Testis (tissue), 3 donors: ENCODE data around the gene SOCS6. TPM values are rescaled to one million over a fixed set of nuclear protein-coding genes. Genes with fewer than 3 reads are reported as not detected.

Source experiments
- DNase-seq: peaks from one replicate; pipeline ENCODE4 v3.0.0-alpha.2; 2019
- H3K27ac ChIP-seq, 2 donors: fragments of 200-600 bp; sonication (generic); one replicate each; pipeline ENCODE4 v1.5.1; 2019
- H3K27me3 ChIP-seq: fragments of 200-600 bp; sonication (generic); one replicate; pipeline ENCODE4 v1.5.1; 2019
- H3K36me3 ChIP-seq: fragments of 200-600 bp; sonication (generic); one replicate; pipeline ENCODE4 v1.5.1; 2017; ENCODE audit warnings: low read depth; ENCODE audit errors: missing control alignments
- H3K4me1 ChIP-seq: fragments of 200-600 bp; sonication (generic); one replicate; pipeline ENCODE4 v1.5.1; 2019
- H3K4me3 ChIP-seq, 2 donors: fragments of 200-600 bp; sonication (generic); one replicate each; pipeline ENCODE4 v1.5.1; 2017 to 2019
- H3K9me3 ChIP-seq: fragments of 200-600 bp; sonication (generic); one replicate; pipeline ENCODE4 v1.5.1; 2017
- POLR2A ChIP-seq: fragments of 450-650 bp; IDR thresholded peaks from one replicate; pipeline ENCODE4 v1.6.1; 2017; ENCODE audit warnings: antibody characterized with exemption, mild to moderate bottlenecking, moderate library complexity
- WGBS, 2 donors: methylation state at CpG; one replicate each; pipeline ENCODE4 v1.1.5; 2018; 5-methylcytosine and 5-hydroxymethylcytosine counted together
- intact Hi-C: fragments of 100-400 bp; cut with DNase I; formaldehyde crosslinking; loops from one replicate; pipeline ENCODE4 v1.15.1; 2023; ENCODE audit warnings: low total_unique reads
- polyA plus RNA-seq: library from polyadenylated mRNA; stranded (reverse); fragments of 350-450 nt; fragmentation: Illumina TruSeq; extraction: RNeasy Lipid Tissue Mini Kit (QIAGEN cat#74804); gene quantifications from one replicate; pipeline ENCODE4 v1.2.3, GENCODE V29; 2014; ENCODE audit warnings: low read depth, low replicate concordance; ENCODE audit not compliant: insufficient read depth
- total RNA-seq, 2 donors: library from RNA; depleted of rRNA; stranded (reverse); fragments of >200 nt; gene quantifications; one replicate each; pipeline ENCODE4 v1.2.3, GENCODE V29; 2016
- TF ChIP-seq, protein P1 (sequence below), 3 experiments: fragments of 450-650 bp in 2 of 3; fragments of 200-600 bp in 1 of 3; sonication (generic) in 1 of 3; IDR thresholded peaks; one replicate each; pipeline ENCODE4 v1.5.1; 2016 to 2019; ENCODE audit warnings: antibody characterized with exemption in 3 of 3, mild to moderate bottlenecking in 2 of 3, moderate library complexity in 1 of 3

SOCS6 gene
- total and polyA plus RNA-seq, 3 donors from 2014 or later, result 12.7 to 22.9 (median 20.9) TPM

GRCh38 chr18:70326255-70326654 lies 37.4 kb downstream of the SOCS6 start:
- H3K9me3 ChIP-seq, result no peaks in the 10 kb centered on the region
- intact Hi-C loops, result no loop called here
- no peaks in the 10 kb centered on the region for H3K27me3 ChIP-seq
- H3K36me3 ChIP-seq, result no peaks in the 10 kb centered on the region
- DNase-seq, result no peak
- TF ChIP-seq, protein P1, sequence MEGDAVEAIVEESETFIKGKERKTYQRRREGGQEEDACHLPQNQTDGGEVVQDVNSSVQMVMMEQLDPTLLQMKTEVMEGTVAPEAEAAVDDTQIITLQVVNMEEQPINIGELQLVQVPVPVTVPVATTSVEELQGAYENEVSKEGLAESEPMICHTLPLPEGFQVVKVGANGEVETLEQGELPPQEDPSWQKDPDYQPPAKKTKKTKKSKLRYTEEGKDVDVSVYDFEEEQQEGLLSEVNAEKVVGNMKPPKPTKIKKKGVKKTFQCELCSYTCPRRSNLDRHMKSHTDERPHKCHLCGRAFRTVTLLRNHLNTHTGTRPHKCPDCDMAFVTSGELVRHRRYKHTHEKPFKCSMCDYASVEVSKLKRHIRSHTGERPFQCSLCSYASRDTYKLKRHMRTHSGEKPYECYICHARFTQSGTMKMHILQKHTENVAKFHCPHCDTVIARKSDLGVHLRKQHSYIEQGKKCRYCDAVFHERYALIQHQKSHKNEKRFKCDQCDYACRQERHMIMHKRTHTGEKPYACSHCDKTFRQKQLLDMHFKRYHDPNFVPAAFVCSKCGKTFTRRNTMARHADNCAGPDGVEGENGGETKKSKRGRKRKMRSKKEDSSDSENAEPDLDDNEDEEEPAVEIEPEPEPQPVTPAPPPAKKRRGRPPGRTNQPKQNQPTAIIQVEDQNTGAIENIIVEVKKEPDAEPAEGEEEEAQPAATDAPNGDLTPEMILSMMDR (IDR thresholded peaks at IDR 0.05), result no peak
- TF ChIP-seq POLR2A, result no peak
- H3K4me3 ChIP-seq, result no peak overlapping the region
- no peak overlapping the region for H3K27ac ChIP-seq
- WGBS, 2 donors, result 82 to 92% methylated on average over 1 of the region's 1 CpG
- H3K4me1 ChIP-seq, result no peaks in the 10 kb centered on the region

DNA sequence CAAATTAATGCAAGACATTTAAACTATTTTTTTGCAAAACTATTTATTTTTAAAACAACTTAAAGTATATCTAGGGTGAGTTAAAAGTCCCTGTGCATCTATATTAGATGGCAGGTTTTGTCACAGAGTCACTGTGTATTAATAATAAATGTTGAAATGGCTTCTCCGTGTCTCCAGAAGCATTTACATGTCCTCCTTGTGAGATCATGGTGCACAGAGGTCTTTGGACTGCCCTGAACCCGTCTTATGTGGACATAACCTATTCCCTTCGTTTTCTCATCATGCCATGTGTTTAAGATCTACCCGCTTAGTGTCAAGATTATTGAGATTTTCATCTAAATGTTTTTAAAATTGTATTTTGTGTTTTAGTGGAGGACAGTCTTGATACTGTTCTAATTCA lies 39.3 kb downstream of the SOCS6 start:
- Histone ChIP-seq H3K36me3 (no peaks in the 10 kb centered on the region), H3K27ac (no peak overlapping the region), H3K9me3 (no peaks in the 10 kb centered on the region), H3K27me3 (no peaks in the 10 kb centered on the region), H3K4me1 (peaks cover 15% of the 10 kb centered on the region), H3K4me3 (no peak overlapping the region)
- no peak for DNase-seq
- WGBS, 2 donors, result 79 to 84% methylated on average over 4 of the region's 4 CpGs
- intact Hi-C loops, result no loop called here
- TF ChIP-seq, protein P1 (IDR thresholded peaks at IDR 0.05), result no peak
- no peak for TF ChIP-seq POLR2A

DNA sequence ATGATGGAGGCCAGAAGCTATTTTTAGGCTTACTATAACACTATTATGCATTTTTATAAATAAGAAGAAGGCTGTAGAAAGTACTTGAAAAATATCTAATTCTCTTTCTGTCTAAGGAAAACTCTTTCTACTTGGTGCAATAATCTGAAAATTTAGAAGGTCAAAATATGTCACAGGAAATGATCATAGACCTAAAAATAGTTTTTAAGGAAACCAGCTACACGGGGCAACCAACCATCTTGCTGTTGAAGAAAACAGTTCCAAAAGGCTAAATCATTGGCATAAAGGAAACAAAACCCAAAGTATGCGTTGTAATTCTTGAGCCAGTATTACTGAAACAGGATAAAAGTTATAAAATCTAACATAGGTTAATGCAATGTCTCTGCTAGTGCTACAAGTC lies 40.2 kb downstream of the SOCS6 start:
- intact Hi-C loops, result no loop called here
- H3K27ac ChIP-seq, result no peak overlapping the region
- WGBS, 2 donors, result 68 to 79% methylated on average over 2 of the region's 2 CpGs

GRCh38 chr18:70330887-70331286 lies 42.0 kb downstream of the SOCS6 start:
- TF ChIP-seq POLR2A, result no peak
- TF ChIP-seq, protein P1 (IDR thresholded peaks at IDR 0.05), result no peak
- Histone ChIP-seq H3K4me3 (no peak overlapping the region), H3K27ac (peak overlapping the region; percentile 18 to 63), H3K9me3 (no peaks in the 10 kb centered on the region), H3K36me3 (no peaks in the 10 kb centered on the region), H3K4me1 (peaks cover 17% of the 10 kb centered on the region), H3K27me3 (no peaks in the 10 kb centered on the region)
- intact Hi-C loops, result no loop called here
- DNase-seq, result peak; percentile 33
- 53 to 59% methylated on average over 6 of the region's 6 CpGs for WGBS, 2 donors

More for the DNA sequence above, 40.2 kb downstream of the SOCS6 start:
- Histone ChIP-seq H3K4me3 (no peak overlapping the region), H3K9me3 (no peaks in the 10 kb centered on the region), H3K4me1 (peaks cover 17% of the 10 kb centered on the region), H3K36me3 (no peaks in the 10 kb centered on the region), H3K27me3 (no peaks in the 10 kb centered on the region)
- TF ChIP-seq, protein P1 (IDR thresholded peaks at IDR 0.05), result no peak
- TF ChIP-seq POLR2A, result no peak
- no peak for DNase-seq

DNA sequence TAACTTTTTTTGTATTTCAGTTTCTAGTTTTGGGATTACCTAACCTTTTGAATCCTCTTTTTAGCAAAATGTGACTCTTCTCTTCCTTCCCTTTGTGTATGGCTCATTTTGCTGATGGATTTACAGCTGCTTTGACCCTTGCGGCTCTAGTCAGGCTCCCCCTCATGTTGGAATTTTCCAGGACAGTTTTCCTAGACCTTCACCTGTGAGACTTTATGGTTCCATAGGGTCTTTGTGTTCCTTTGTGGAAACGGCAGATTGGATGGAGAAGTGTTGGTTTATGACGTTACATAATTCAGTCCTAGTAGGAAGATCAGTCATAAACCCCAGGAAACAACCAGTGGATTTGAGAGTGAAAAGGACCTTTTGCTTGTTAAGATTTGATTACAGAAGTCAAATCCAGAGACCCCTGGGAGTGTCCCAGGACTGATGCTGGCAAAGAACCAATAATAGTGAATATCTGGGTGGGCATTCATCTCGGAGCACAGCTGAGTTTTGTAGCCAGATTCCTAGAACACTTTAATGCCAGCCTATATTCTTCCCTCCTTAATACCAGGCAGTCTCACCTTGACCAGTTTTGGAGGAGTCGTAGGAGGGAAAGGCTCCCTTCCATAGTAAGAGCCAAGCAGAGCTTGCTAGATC lies 42.7 kb downstream of the SOCS6 start:
- Histone ChIP-seq H3K36me3 (no peaks in the 10 kb centered on the region), H3K27me3 (no peaks in the 10 kb centered on the region), H3K4me3 (no peak overlapping the region), H3K27ac (peak overlapping the region; percentile 18 to 63), H3K9me3 (no peaks in the 10 kb centered on the region), H3K4me1 (peaks cover 17% of the 10 kb centered on the region)
- DNase-seq, result peak; percentile 23
- WGBS, 2 donors, result 66 to 69% methylated on average over 5 of the region's 5 CpGs
- TF ChIP-seq, protein P1 (IDR thresholded peaks at IDR 0.05), result no peak
- TF ChIP-seq POLR2A, result no peak
- intact Hi-C loops, result no loop called here
